Osteoblast (primary cell): ENCODE results near the gene BCAS3. TPM values are rescaled to one million over a fixed set of nuclear protein-coding genes. Genes with fewer than 3 reads are reported as not detected.

Experiments
- DNase-seq: peaks from one replicate; pipeline ENCODE4 v3.0.0; 2011; ENCODE audit warnings: low spot score, mixed read lengths; ENCODE audit not compliant: insufficient read length; ENCODE audit errors: missing footprints
- H2AFZ ChIP-seq: 2 replicates; pipeline ENCODE4 v1.6.0; 2011; ENCODE audit warnings: mild to moderate bottlenecking, low read length
- H3K27ac ChIP-seq: 2 replicates; pipeline ENCODE4 v1.5.1; 2011; ENCODE audit warnings: mild to moderate bottlenecking, low read depth, low read length, moderate library complexity
- H3K27me3 ChIP-seq: 2 replicates; pipeline ENCODE4 v1.6.0; 2012; ENCODE audit warnings: mild to moderate bottlenecking, control low read depth, inconsistent platforms, low read length, moderate library complexity; ENCODE audit not compliant: insufficient read depth
- H3K36me3 ChIP-seq: 2 replicates; pipeline ENCODE4 v1.5.1; 2011; ENCODE audit warnings: mild to moderate bottlenecking, low read length, control low read depth, moderate library complexity; ENCODE audit not compliant: insufficient read depth
- H3K4me1 ChIP-seq: 2 replicates; pipeline ENCODE4 v1.5.1; 2011; ENCODE audit warnings: mild to moderate bottlenecking, low read length, control low read depth, moderate library complexity; ENCODE audit not compliant: insufficient read depth
- H3K4me2 ChIP-seq: 2 replicates; pipeline ENCODE4 v1.6.0; 2011; ENCODE audit warnings: mild to moderate bottlenecking, low read length; ENCODE audit not compliant: insufficient read depth
- H3K4me3 ChIP-seq: fragments of 200-600 bp; sonication (generic); 3 replicates; pipeline ENCODE4 v1.5.1; 2012; ENCODE audit warnings: mild to moderate bottlenecking, low read length, inconsistent platforms; ENCODE audit not compliant: insufficient read depth
- H3K79me2 ChIP-seq: 2 replicates; pipeline ENCODE4 v1.6.0; 2012; ENCODE audit warnings: mild to moderate bottlenecking, low read length, control low read depth, inconsistent platforms; ENCODE audit not compliant: insufficient read depth
- H3K9me3 ChIP-seq: 2 replicates; pipeline ENCODE4 v1.5.1; 2011; ENCODE audit warnings: low read depth, low read length, control low read depth
- H4K20me1 ChIP-seq: 2 replicates; pipeline ENCODE4 v1.6.0; 2012; ENCODE audit warnings: mild to moderate bottlenecking, low read length, control low read depth; ENCODE audit not compliant: insufficient read depth
- total RNA-seq: library from RNA; depleted of rRNA; stranded (reverse); fragments of >200 nt; gene quantifications from 2 replicates; pipeline ENCODE4 v1.2.3, GENCODE V29; 2012
- TF ChIP-seq, protein P1 (sequence below): IDR thresholded peaks from 2 replicates; pipeline ENCODE4 v1.5.1; 2011; ENCODE audit warnings: mild to moderate bottlenecking, low read depth, low read length, moderate library complexity; ENCODE audit errors: extremely low read depth

BCAS3 gene
- total RNA-seq, 1 donor = 31.5 TPM

GRCh38 chr17:61157246-61157886 lies 479.7 kb downstream of the BCAS3 start:
- H3K36me3 ChIP-seq = no peaks in the 10 kb centered on the region
- H3K79me2 ChIP-seq = no peaks in the 10 kb centered on the region
- no peaks in the 10 kb centered on the region for H3K27me3 ChIP-seq
- no peaks in the 10 kb centered on the region for H4K20me1 ChIP-seq
- DNase-seq = peak; percentile 63
- TF ChIP-seq, protein P1, sequence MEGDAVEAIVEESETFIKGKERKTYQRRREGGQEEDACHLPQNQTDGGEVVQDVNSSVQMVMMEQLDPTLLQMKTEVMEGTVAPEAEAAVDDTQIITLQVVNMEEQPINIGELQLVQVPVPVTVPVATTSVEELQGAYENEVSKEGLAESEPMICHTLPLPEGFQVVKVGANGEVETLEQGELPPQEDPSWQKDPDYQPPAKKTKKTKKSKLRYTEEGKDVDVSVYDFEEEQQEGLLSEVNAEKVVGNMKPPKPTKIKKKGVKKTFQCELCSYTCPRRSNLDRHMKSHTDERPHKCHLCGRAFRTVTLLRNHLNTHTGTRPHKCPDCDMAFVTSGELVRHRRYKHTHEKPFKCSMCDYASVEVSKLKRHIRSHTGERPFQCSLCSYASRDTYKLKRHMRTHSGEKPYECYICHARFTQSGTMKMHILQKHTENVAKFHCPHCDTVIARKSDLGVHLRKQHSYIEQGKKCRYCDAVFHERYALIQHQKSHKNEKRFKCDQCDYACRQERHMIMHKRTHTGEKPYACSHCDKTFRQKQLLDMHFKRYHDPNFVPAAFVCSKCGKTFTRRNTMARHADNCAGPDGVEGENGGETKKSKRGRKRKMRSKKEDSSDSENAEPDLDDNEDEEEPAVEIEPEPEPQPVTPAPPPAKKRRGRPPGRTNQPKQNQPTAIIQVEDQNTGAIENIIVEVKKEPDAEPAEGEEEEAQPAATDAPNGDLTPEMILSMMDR = peak; percentile 16
- peak overlapping the region; percentile 52 for H2AFZ ChIP-seq
- H3K9me3 ChIP-seq = no peaks in the 10 kb centered on the region
- H3K4me2 ChIP-seq = peak overlapping the region; percentile 80
- H3K4me1 ChIP-seq = peaks cover 27% of the 10 kb centered on the region
- H3K4me3 ChIP-seq = peak overlapping the region; percentile 56
- peak overlapping the region; percentile 68 for H3K27ac ChIP-seq

GRCh38 chr17:61158376-61158775 lies 480.7 kb downstream of the BCAS3 start:
- no peaks in the 10 kb centered on the region for H3K79me2 ChIP-seq
- H3K36me3 ChIP-seq = no peaks in the 10 kb centered on the region
- H3K27me3 ChIP-seq = no peaks in the 10 kb centered on the region
- DNase-seq = no peak
- peak overlapping the region; percentile 80 for H3K4me2 ChIP-seq
- no peak overlapping the region for H2AFZ ChIP-seq
- H3K27ac ChIP-seq = peak overlapping the region; percentile 60
- TF ChIP-seq, protein P1 = no peak
- H3K4me1 ChIP-seq = peaks cover 27% of the 10 kb centered on the region
- H3K4me3 ChIP-seq = peak overlapping the region; percentile 56
- H4K20me1 ChIP-seq = no peaks in the 10 kb centered on the region
- no peaks in the 10 kb centered on the region for H3K9me3 ChIP-seq

GRCh38 chr17:61159221-61159814 lies 481.7 kb downstream of the BCAS3 start:
- peak overlapping the region; percentile 29 for H3K27ac ChIP-seq
- no peak overlapping the region for H2AFZ ChIP-seq
- no peak overlapping the region for H3K4me3 ChIP-seq
- TF ChIP-seq, protein P1 = no peak
- no peaks in the 10 kb centered on the region for H3K36me3 ChIP-seq
- H3K4me1 ChIP-seq = peaks cover 27% of the 10 kb centered on the region
- H3K4me2 ChIP-seq = peak overlapping the region; percentile 0
- no peaks in the 10 kb centered on the region for H3K9me3 ChIP-seq
- no peaks in the 10 kb centered on the region for H3K79me2 ChIP-seq
- no peak for DNase-seq
- H3K27me3 ChIP-seq = no peaks in the 10 kb centered on the region
- H4K20me1 ChIP-seq = no peaks in the 10 kb centered on the region

DNA sequence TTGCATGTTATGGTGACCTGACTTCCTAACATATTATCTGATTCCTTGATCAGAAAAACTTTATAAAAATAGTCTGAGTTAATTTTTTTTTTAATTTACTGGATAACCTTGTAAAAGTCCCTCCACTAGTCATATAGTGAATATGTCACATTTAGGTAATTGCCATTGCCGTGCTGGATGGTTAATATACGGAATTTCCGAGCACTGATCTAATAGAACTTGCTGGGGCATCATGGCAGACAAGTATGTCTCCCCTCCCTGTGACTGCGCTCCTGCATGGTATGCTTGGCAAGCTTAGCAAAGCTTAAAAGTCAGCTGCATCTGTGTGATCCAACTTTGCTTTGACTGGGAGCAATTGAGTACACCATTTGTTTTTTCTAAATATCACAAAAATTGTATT lies 482.6 kb downstream of the BCAS3 start:
- no peak overlapping the region for H3K4me2 ChIP-seq
- no peaks in the 10 kb centered on the region for H4K20me1 ChIP-seq
- TF ChIP-seq, protein P1 = no peak

More for the DNA sequence above, 482.6 kb downstream of the BCAS3 start:
- Histone ChIP-seq H2AFZ (no peak overlapping the region), H3K9me3 (no peaks in the 10 kb centered on the region), H3K4me1 (peaks cover 27% of the 10 kb centered on the region), H3K79me2 (no peaks in the 10 kb centered on the region), H3K36me3 (no peaks in the 10 kb centered on the region), H3K27ac (no peak overlapping the region), H3K27me3 (no peaks in the 10 kb centered on the region), H3K4me3 (no peak overlapping the region)
- DNase-seq = no peak
